ENCODE measurements around the gene PRDM15. TPM values are rescaled to one million over a fixed set of nuclear protein-coding genes. Genes with fewer than 3 reads are reported as not detected.

Gene PRDM15
- polyA plus RNA-seq, 3 donors = 0.19 to 19.0 (median 0.74) TPM

DNA sequence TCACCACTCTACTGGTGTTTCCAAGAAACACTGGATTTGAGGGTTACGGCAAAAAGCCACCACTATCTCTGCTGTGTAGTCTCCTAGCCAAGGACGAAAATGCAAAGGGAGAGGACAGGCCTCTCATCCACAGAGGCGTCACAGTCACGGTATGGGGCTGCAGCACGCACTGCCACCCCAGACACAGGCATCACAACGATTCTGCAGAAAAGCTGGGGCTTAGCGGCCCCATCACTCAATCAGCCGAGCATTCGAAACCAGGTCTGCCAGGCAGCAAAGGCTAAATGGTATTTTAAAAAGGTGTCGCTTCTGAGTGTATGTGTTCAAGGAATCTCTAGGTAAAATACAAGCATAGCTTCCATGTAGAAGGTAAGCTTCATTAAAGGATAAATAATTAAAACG lies 113.7 kb downstream of the PRDM15 start:
- Histone ChIP-seq H3K9ac (ENCODE audit: insufficient read depth, low read length, poor library complexity, severe bottlenecking) (no peak overlapping the region), H3K27me3 (ENCODE audit: control insufficient read depth in 2 of 2, insufficient read depth in 2 of 2, low read length in 2 of 2) (peaks cover 52 to 73% of the 10 kb centered on the region in 2 donors), H3K4me1 (ENCODE audit: control insufficient read depth in 1 of 2, insufficient read depth in 2 of 2, low read length in 2 of 2) (peaks cover 63 to 70% of the 10 kb centered on the region in 2 donors), H3K79me2 (ENCODE audit: insufficient read depth, low read length) (no peaks in the 10 kb centered on the region), H3K9me3 (replicated peaks in 1 of 2; ENCODE audit: control insufficient read depth in 1 of 2, insufficient read depth in 1 of 2, low read length in 2 of 2) (peaks cover 0 to 14% of the 10 kb centered on the region in 2 donors), H3K36me3 (replicated peaks in 1 of 2; ENCODE audit: control insufficient read depth in 1 of 2, insufficient read depth in 2 of 2, low read length in 2 of 2) (no peaks in the 10 kb centered on the region), H2AFZ (ENCODE audit: insufficient read depth, low read depth, low read length, poor library complexity, severe bottlenecking) (no peak overlapping the region), H4K20me1 (ENCODE audit: insufficient read depth, low read length) (no peaks in the 10 kb centered on the region), H3K4me3 (replicated peaks in 1 of 3; ENCODE audit: low read depth in 2 of 3, low read length in 3 of 3) (no peak overlapping the region), H3K27ac (ENCODE audit: low read depth in 1 of 2, low read length in 2 of 2) (no peak overlapping the region), H3K4me2 (replicated peaks; ENCODE audit: extremely low read depth, low read length, poor library complexity, severe bottlenecking) (no peak overlapping the region)
- no peak for DNase-seq
- peaks cover 22 to 29% of the 10 kb centered on the region in 2 donors for H3K36me3 Mint-ChIP-seq
- intact Hi-C loops (cut with micrococcal nuclease) = loop anchor here (5.0 to 10.0 kb wide), 2 partner anchors 38 to 91 kb away; no protein-coding TSS in a partner anchor
- peak overlapping the region in 1 of 2 donors; percentile 83 for H3K4me3 Mint-ChIP-seq
- H3K9me3 Mint-ChIP-seq = peaks cover 0 to 20% (median 13%) of the 10 kb centered on the region in 7 donors
- H3K4me1 Mint-ChIP-seq = peaks cover 57% of the 10 kb centered on the region
- TF ChIP-seq, protein P1, sequence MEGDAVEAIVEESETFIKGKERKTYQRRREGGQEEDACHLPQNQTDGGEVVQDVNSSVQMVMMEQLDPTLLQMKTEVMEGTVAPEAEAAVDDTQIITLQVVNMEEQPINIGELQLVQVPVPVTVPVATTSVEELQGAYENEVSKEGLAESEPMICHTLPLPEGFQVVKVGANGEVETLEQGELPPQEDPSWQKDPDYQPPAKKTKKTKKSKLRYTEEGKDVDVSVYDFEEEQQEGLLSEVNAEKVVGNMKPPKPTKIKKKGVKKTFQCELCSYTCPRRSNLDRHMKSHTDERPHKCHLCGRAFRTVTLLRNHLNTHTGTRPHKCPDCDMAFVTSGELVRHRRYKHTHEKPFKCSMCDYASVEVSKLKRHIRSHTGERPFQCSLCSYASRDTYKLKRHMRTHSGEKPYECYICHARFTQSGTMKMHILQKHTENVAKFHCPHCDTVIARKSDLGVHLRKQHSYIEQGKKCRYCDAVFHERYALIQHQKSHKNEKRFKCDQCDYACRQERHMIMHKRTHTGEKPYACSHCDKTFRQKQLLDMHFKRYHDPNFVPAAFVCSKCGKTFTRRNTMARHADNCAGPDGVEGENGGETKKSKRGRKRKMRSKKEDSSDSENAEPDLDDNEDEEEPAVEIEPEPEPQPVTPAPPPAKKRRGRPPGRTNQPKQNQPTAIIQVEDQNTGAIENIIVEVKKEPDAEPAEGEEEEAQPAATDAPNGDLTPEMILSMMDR (IDR thresholded peaks at IDR 0.05) = no peak
- 78% methylated on average over 9 of the region's 11 CpGs for WGBS (ENCODE audit: insufficient coverage)
- no peak overlapping the region for H3K27ac Mint-ChIP-seq
- peaks cover 63 to 79% (median 77%) of the 10 kb centered on the region in 3 donors for H3K27me3 Mint-ChIP-seq (ENCODE audit: low read depth in 3 of 3)

GRCh38 chr21:41764558-41765419 lies 114.4 kb downstream of the PRDM15 start:
- intact Hi-C loops (cut with micrococcal nuclease) = loop anchor here (5.0 to 10.0 kb wide), 3 partner anchors 37 to 90 kb away; no protein-coding TSS in a partner anchor
- Mint-ChIP-seq H3K9me3 (peaks cover 0 to 20% (median 13%) of the 10 kb centered on the region in 7 donors), H3K4me3 (peak overlapping the region in 1 of 2 donors; percentile 83), H3K27me3 (ENCODE audit: low read depth in 3 of 3) (peaks cover 56 to 74% (median 71%) of the 10 kb centered on the region in 3 donors), H3K4me1 (peaks cover 63% of the 10 kb centered on the region), H3K36me3 (peaks cover 22 to 25% of the 10 kb centered on the region in 2 donors), H3K27ac (no peak overlapping the region)
- Histone ChIP-seq H3K4me3 (replicated peaks in 1 of 3; ENCODE audit: low read depth in 2 of 3, low read length in 3 of 3) (no peak overlapping the region), H3K79me2 (ENCODE audit: insufficient read depth, low read length) (no peaks in the 10 kb centered on the region), H3K27ac (ENCODE audit: low read depth in 1 of 2, low read length in 2 of 2) (no peak overlapping the region), H2AFZ (ENCODE audit: insufficient read depth, low read depth, low read length, poor library complexity, severe bottlenecking) (no peak overlapping the region), H4K20me1 (ENCODE audit: insufficient read depth, low read length) (no peaks in the 10 kb centered on the region), H3K36me3 (replicated peaks in 1 of 2; ENCODE audit: control insufficient read depth in 1 of 2, insufficient read depth in 2 of 2, low read length in 2 of 2) (no peaks in the 10 kb centered on the region), H3K4me2 (replicated peaks; ENCODE audit: extremely low read depth, low read length, poor library complexity, severe bottlenecking) (no peak overlapping the region), H3K4me1 (ENCODE audit: control insufficient read depth in 1 of 2, insufficient read depth in 2 of 2, low read length in 2 of 2) (peaks cover 69 to 76% of the 10 kb centered on the region in 2 donors), H3K27me3 (ENCODE audit: control insufficient read depth in 2 of 2, insufficient read depth in 2 of 2, low read length in 2 of 2) (peaks cover 46 to 66% of the 10 kb centered on the region in 2 donors), H3K9me3 (replicated peaks in 1 of 2; ENCODE audit: control insufficient read depth in 1 of 2, insufficient read depth in 1 of 2, low read length in 2 of 2) (peaks cover 0 to 12% of the 10 kb centered on the region in 2 donors), H3K9ac (ENCODE audit: insufficient read depth, low read length, poor library complexity, severe bottlenecking) (no peak overlapping the region)
- 100% methylated on average over 2 of the region's 7 CpGs for WGBS (ENCODE audit: insufficient coverage)
- no peak for DNase-seq
- TF ChIP-seq, protein P1 (IDR thresholded peaks at IDR 0.05) = no peak
